ENCODE data around the gene P2RY14.

DNA sequence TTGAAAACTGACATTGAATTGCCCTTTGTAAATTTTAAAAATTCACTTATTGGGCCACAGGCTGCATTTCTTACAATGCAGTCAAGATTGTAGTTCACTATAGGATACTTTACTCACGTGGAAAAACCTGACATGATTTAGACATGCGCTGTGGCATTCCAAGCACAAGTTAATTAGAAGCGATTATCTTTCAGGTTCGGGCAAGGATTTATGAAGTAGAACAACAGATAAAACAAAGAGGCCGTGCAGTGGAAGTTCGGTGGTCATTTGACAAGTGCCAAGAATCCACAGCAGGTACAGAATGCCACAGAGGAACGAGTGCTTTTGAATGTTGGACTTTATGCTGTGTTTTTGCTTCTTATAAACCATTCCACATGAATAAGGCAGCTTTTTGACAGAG, 113.1 kb downstream of the P2RY14 start:
- TF ChIP-seq, protein P1, sequence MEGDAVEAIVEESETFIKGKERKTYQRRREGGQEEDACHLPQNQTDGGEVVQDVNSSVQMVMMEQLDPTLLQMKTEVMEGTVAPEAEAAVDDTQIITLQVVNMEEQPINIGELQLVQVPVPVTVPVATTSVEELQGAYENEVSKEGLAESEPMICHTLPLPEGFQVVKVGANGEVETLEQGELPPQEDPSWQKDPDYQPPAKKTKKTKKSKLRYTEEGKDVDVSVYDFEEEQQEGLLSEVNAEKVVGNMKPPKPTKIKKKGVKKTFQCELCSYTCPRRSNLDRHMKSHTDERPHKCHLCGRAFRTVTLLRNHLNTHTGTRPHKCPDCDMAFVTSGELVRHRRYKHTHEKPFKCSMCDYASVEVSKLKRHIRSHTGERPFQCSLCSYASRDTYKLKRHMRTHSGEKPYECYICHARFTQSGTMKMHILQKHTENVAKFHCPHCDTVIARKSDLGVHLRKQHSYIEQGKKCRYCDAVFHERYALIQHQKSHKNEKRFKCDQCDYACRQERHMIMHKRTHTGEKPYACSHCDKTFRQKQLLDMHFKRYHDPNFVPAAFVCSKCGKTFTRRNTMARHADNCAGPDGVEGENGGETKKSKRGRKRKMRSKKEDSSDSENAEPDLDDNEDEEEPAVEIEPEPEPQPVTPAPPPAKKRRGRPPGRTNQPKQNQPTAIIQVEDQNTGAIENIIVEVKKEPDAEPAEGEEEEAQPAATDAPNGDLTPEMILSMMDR (IDR thresholded peaks at IDR 0.05; ENCODE audit: insufficient read depth, low read depth, low read length), result no peak
- no peak for TF ChIP-seq EZH2 (IDR thresholded peaks at IDR 0.05; ENCODE audit: insufficient read depth, low read length)

Measured in astrocyte (in vitro differentiated cells and primary cell).